Suprapubic skin (tissue), 4 donors: Measurements from ENCODE around the gene ACACB. TPM values are rescaled to one million over a fixed set of nuclear protein-coding genes. Genes with fewer than 3 reads are reported as not detected.

Experiments
- DNase-seq, 2 donors: peaks; one replicate each; pipeline ENCODE4 v3.0.0-alpha.2; 2019; ENCODE audit warnings: low spot score in 2 of 2
- H3K27ac ChIP-seq: fragments of 200-600 bp; sonication (generic); one replicate; pipeline ENCODE4 v1.5.1; 2019
- H3K27me3 ChIP-seq: fragments of 200-600 bp; sonication (generic); one replicate; pipeline ENCODE4 v1.5.1; 2019
- H3K36me3 ChIP-seq: fragments of 200-600 bp; sonication (generic); one replicate; pipeline ENCODE4 v1.5.1; 2019
- H3K4me1 ChIP-seq: fragments of 200-600 bp; sonication (generic); one replicate; pipeline ENCODE4 v1.5.1; 2019
- H3K4me3 ChIP-seq: fragments of 200-600 bp; sonication (generic); one replicate; pipeline ENCODE4 v1.5.1; 2019; ENCODE audit warnings: mild to moderate bottlenecking
- H3K9me3 ChIP-seq: fragments of 200-600 bp; sonication (generic); one replicate; pipeline ENCODE4 v1.5.1; 2019
- CTCF ChIP-seq, 2 donors: fragments of 200-600 bp in 1 of 2; fragments of 450-650 bp in 1 of 2; sonication (generic) in 1 of 2; IDR thresholded peaks; one replicate each; pipeline ENCODE4 v1.5.1; 2016 to 2019; ENCODE audit warnings: antibody characterized with exemption in 2 of 2, mild to moderate bottlenecking in 1 of 2, moderate library complexity in 1 of 2
- EP300 ChIP-seq: sonication (generic); formaldehyde crosslinking; IDR thresholded peaks from one replicate; pipeline ENCODE4 v1.6.1; 2017; ENCODE audit warnings: antibody characterized with exemption
- POLR2A ChIP-seq, 2 donors: fragments of 450-650 bp; IDR thresholded peaks; one replicate each; pipeline ENCODE4 v1.6.1; 2017; ENCODE audit warnings: antibody characterized with exemption in 2 of 2, mild to moderate bottlenecking in 2 of 2, moderate library complexity in 2 of 2
- POLR2AphosphoS5 ChIP-seq, 3 donors: sonication (generic); formaldehyde crosslinking; IDR thresholded peaks; one replicate each; pipeline ENCODE4 v1.6.1; 2017; ENCODE audit warnings: antibody characterized with exemption in 3 of 3
- WGBS: methylation state at CpG from one replicate; pipeline ENCODE4 v1.1.5; 2018; 5-methylcytosine and 5-hydroxymethylcytosine counted together
- total RNA-seq, 4 donors: library from RNA; depleted of rRNA; stranded (reverse); fragments of >200 nt; gene quantifications; one replicate each; pipeline ENCODE4 v1.1.0, GENCODE V29; 2016

ACACB gene
- total RNA-seq, 4 donors from 2014 or later: 19.2 to 90.8 (median 56.9) TPM

- no peak for DNase-seq
- Histone ChIP-seq H3K27ac (no peak overlapping the region), H3K27me3 (no peaks in the 10 kb centered on the region), H3K4me1 (no peaks in the 10 kb centered on the region), H3K9me3 (no peaks in the 10 kb centered on the region), H3K4me3 (no peak overlapping the region), H3K36me3 (peaks cover 89% of the 10 kb centered on the region)
- WGBS: 88% methylated on average over 12 of the region's 15 CpGs
- no peak for TF ChIP-seq POLR2AphosphoS5 (IDR thresholded peaks at IDR 0.05)
Observed at GRCh38 chr12:109234012-109234411, 117.6 kb downstream of the ACACB start.

GRCh38 chr12:109236257-109236656, 119.9 kb downstream of the ACACB start:
- peaks cover 88% of the 10 kb centered on the region for H3K36me3 ChIP-seq
- no peaks in the 10 kb centered on the region for H3K27me3 ChIP-seq
- H3K9me3 ChIP-seq: no peaks in the 10 kb centered on the region
- no peaks in the 10 kb centered on the region for H3K4me1 ChIP-seq
- no peak overlapping the region for H3K27ac ChIP-seq
- WGBS: 77% methylated on average over 6 of the region's 6 CpGs
- DNase-seq: no peak
- TF ChIP-seq CTCF (IDR thresholded peaks at IDR 0.05): no peak
- no peak for TF ChIP-seq POLR2AphosphoS5 (IDR thresholded peaks at IDR 0.05)
- no peak for TF ChIP-seq EP300
- TF ChIP-seq POLR2A (IDR thresholded peaks at IDR 0.05): no peak
- H3K4me3 ChIP-seq: no peak overlapping the region

- Histone ChIP-seq H3K27me3 (no peaks in the 10 kb centered on the region), H3K9me3 (no peaks in the 10 kb centered on the region), H3K27ac (no peak overlapping the region), H3K36me3 (peaks cover 83% of the 10 kb centered on the region), H3K4me3 (no peak overlapping the region), H3K4me1 (no peaks in the 10 kb centered on the region)
- DNase-seq: no peak
- WGBS: 72% methylated on average over 4 of the region's 4 CpGs
- TF ChIP-seq CTCF (IDR thresholded peaks at IDR 0.05): no peak
- no peak for TF ChIP-seq EP300
- TF ChIP-seq POLR2AphosphoS5 (IDR thresholded peaks at IDR 0.05): no peak
- no peak for TF ChIP-seq POLR2A (IDR thresholded peaks at IDR 0.05)
Observed at GRCh38 chr12:109239179-109239578, 122.8 kb downstream of the ACACB start.

GRCh38 chr12:109239691-109240090, 123.3 kb downstream of the ACACB start:
- 58% methylated on average over 11 of the region's 11 CpGs for WGBS
- Histone ChIP-seq H3K27ac (no peak overlapping the region), H3K36me3 (peaks cover 83% of the 10 kb centered on the region), H3K4me1 (no peaks in the 10 kb centered on the region), H3K9me3 (no peaks in the 10 kb centered on the region), H3K27me3 (no peaks in the 10 kb centered on the region), H3K4me3 (no peak overlapping the region)
- TF ChIP-seq POLR2A (IDR thresholded peaks at IDR 0.05) (no peak), EP300 (no peak), POLR2AphosphoS5 (IDR thresholded peaks at IDR 0.05) (no peak), CTCF (IDR thresholded peaks at IDR 0.05) (no peak)
- DNase-seq: no peak

GRCh38 chr12:109240365-109240764, 124.0 kb downstream of the ACACB start:
- 92% methylated on average over 2 of the region's 2 CpGs for WGBS
- Histone ChIP-seq H3K4me3 (no peak overlapping the region), H3K36me3 (peaks cover 83% of the 10 kb centered on the region), H3K4me1 (no peaks in the 10 kb centered on the region), H3K27ac (no peak overlapping the region), H3K9me3 (no peaks in the 10 kb centered on the region), H3K27me3 (no peaks in the 10 kb centered on the region)
- no peak for DNase-seq
- TF ChIP-seq POLR2AphosphoS5 (IDR thresholded peaks at IDR 0.05) (no peak), CTCF (IDR thresholded peaks at IDR 0.05) (no peak), POLR2A (IDR thresholded peaks at IDR 0.05) (no peak), EP300 (no peak)

- WGBS: 86% methylated on average over 5 of the region's 5 CpGs
- no peak for DNase-seq
- H3K4me1 ChIP-seq: no peaks in the 10 kb centered on the region
- H3K27ac ChIP-seq: no peak overlapping the region
- TF ChIP-seq POLR2AphosphoS5 (IDR thresholded peaks at IDR 0.05): no peak
- no peak for TF ChIP-seq CTCF (IDR thresholded peaks at IDR 0.05)
- TF ChIP-seq EP300: no peak
- no peak for TF ChIP-seq POLR2A (IDR thresholded peaks at IDR 0.05)
- no peaks in the 10 kb centered on the region for H3K27me3 ChIP-seq
- peaks cover 80% of the 10 kb centered on the region for H3K36me3 ChIP-seq
- H3K9me3 ChIP-seq: no peaks in the 10 kb centered on the region
- H3K4me3 ChIP-seq: no peak overlapping the region
Observed at GRCh38 chr12:109241936-109242335, 125.5 kb downstream of the ACACB start.
